ENCODE measurements around the gene BCL7C. TPM values are rescaled to one million over a fixed set of nuclear protein-coding genes. Genes with fewer than 3 reads are reported as not detected.
A peak's percentile ranks its signal among the peaks of the same experiment; 100 is the strongest.

The BCL7C gene
- polyA plus RNA-seq, 2 of the 4 experiments (the other 2 are of a cell fraction) = 10.8 to 12.9 TPM

DNA sequence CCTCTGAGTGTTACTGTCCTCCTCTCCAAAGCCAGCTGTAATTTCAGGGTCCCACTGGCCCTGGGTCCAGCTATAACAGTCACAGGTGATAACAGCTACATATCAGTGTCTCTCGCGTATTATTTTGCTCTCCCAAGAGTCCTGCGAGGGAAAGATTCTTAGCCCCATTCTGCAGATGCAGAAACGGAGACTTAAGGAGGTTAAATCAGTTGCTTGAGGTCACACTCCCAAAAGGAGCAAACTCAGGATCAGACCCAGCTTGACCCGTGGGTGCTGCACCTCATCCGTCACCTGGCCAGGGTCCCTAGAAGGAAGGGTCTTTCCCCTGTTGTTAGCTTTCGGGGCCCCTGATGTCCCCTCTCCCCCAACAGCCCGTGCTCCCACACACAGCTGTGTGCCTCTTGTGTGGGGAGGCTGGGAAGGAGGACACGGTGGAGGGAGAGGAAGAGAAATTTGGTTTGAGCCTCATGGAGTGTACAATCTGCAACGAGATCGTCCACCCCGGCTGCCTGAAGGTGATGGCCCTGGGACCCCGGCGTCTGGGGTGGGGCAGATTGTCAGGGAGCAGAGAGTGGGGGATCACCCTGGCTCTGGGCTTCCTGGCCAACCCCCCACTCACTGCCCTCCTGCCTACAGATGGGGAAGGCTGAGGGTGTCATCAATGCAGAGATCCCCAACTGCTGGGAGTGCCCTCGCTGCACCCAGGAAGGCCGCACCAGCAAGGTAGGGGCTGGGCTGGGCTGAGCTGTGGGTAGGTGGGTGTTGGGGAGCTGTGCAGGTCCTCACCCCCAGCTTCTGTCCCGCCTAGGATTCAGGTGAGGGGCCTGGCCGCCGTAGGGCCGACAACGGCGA lies 33.3 kb upstream of the BCL7C start:
- no peak for DNase-seq (ENCODE audit: low read depth in 1 of 2, low spot score in 1 of 2)

DNA sequence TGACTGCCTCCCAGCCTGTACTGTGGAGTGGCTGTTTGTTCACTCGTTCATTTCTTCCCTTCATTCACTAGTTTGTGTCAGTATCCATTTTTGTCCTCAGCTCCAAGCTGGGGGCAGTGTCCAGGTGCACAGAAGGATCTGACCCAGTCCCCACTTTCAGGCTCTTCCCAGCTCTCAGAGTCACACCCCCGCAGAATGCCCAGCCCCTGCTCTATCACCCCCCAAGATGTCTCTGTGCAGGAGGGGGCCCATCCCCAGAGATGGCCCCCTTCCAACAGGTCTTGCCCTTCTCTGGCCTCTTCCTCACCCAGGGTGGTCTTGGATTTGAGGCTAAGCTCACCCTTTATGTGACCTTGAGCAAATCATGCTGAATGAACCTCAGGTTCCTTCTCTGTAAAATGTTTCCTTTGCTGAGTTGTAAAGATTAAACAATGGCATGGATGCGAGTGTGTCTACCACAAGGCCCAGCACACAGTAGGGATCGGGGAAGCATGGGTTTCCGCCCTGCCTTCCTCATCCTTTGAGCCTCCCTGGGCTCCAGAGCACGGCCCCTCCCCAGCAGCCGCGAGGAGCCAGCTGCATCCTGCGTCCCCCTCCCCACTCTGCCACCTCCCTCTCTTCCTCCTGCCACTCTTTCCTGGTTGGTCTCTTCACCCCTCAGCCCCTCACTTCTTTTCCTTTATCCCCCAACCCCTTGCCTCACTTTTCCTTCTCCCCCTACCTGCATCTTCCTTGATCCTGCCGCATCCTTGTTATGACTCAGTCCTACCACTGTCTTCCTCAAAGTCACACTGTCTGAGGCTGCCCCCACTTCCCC lies 32.3 kb upstream of the BCL7C start:
- ChIA-PET POLR2A (no interaction called here), CTCF (interaction anchor here (1.0 to 12.2 kb wide), 5 partner anchors 9 to 81 kb away, joined by 4 to 134 read pairs (median 7); no protein-coding TSS in a partner anchor)
- FAIRE-seq = no peak
- DNase-seq (ENCODE audit: low read depth in 1 of 2, low spot score in 1 of 2) = no peak
- Histone ChIP-seq H3K4me2 (no peak overlapping the region), H3K9me3 (no peaks in the 10 kb centered on the region), H3K27ac (no peak overlapping the region), H3K4me1 (peaks cover 15% of the 10 kb centered on the region; the same call in 2 of the 3 replicates), H3K4me3 (no peak overlapping the region)
- WGBS (ENCODE audit: missing lambda C conversion rate) = 83% methylated on average over 10 of the region's 10 CpGs
- no peak for ATAC-seq
- no peak for TF ChIP-seq MYC (IDR thresholded peaks at IDR 0.05; ENCODE audit: borderline replicate concordance, low read length)
- no peak for TF ChIP-seq ZNF302 (CRISPR knock-in tag; IDR thresholded peaks at IDR 0.05)
- no peak for TF ChIP-seq ZSCAN20 (CRISPR knock-in tag; IDR thresholded peaks at IDR 0.05)
- no peak for TF ChIP-seq ZC3H11A (IDR thresholded peaks at IDR 0.05)
- TF ChIP-seq NFE2L2 (conservative IDR thresholded peaks at IDR 0.05; ENCODE audit: low read length) = no peak

More for the DNA sequence above, 33.3 kb upstream of the BCL7C start:
- POLR2A ChIA-PET = no interaction called here
- H3K4me1 ChIP-seq = peaks cover 15% of the 10 kb centered on the region; the same call in 2 of the 3 replicates
- FAIRE-seq (no peak), ATAC-seq (no peak)
- H3K27ac ChIP-seq = peak overlapping the region; percentile 37 to 66; a peak in 3 of 6 replicates
- 0 out of 3 replicates have a peak overlapping the region, but pooled peaks have one; percentile 17 for H3K4me2 ChIP-seq
- H3K4me3 ChIP-seq = no peak overlapping the region
- no peaks in the 10 kb centered on the region for H3K9me3 ChIP-seq
- 91% methylated on average over 13 of the region's 22 CpGs for WGBS (ENCODE audit: missing lambda C conversion rate)
- CTCF ChIA-PET = interaction anchor here (0.9 to 12.2 kb wide), 6 partner anchors 8 to 82 kb away, joined by 4 to 134 read pairs (median 6); no protein-coding TSS in a partner anchor
- TF ChIP-seq CEBPB (IDR thresholded peaks at IDR 0.05) (no peak), NFE2L2 (conservative IDR thresholded peaks at IDR 0.05; ENCODE audit: low read length) (no peak), SREBF2 (IDR thresholded peaks at IDR 0.05) (no peak), RCOR1 (IDR thresholded peaks at IDR 0.05; ENCODE audit: low read depth, low read length) (no peak), RNF2 (IDR thresholded peaks at IDR 0.05; ENCODE audit: borderline replicate concordance, low read depth) (no peak), EHMT2 (IDR thresholded peaks at IDR 0.05; ENCODE audit: low read depth) (no peak), EP300 (IDR thresholded peaks at IDR 0.05) (no peak)
- TF ChIP-seq, protein P1, sequence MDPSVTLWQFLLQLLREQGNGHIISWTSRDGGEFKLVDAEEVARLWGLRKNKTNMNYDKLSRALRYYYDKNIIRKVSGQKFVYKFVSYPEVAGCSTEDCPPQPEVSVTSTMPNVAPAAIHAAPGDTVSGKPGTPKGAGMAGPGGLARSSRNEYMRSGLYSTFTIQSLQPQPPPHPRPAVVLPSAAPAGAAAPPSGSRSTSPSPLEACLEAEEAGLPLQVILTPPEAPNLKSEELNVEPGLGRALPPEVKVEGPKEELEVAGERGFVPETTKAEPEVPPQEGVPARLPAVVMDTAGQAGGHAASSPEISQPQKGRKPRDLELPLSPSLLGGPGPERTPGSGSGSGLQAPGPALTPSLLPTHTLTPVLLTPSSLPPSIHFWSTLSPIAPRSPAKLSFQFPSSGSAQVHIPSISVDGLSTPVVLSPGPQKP (IDR thresholded peaks at IDR 0.05; ENCODE audit: low read depth, low read length) = no peak

DNA sequence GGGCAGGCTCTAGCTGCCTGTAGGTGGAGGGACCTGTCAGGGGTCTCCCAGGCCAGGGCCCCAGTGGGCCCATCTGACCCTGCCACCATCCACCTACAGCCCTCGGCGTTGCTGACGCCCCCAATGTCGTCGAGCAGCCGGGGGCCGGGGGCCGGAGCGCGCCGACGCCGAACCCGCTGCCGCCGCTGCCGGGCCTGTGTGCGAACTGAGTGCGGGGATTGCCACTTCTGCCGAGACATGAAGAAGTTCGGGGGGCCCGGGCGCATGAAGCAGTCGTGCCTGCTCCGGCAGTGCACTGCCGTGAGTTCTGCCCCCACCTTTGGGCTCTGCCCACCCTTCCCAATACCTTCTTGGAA lies 31.7 kb upstream of the BCL7C start:
- Histone ChIP-seq H3K4me1 (peaks cover 15% of the 10 kb centered on the region; the same call in 2 of the 3 replicates), H3K9me3 (no peaks in the 10 kb centered on the region), H3K4me2 (peak overlapping the region; percentile 97; the same call in 2 of the 3 replicates), H3K4me3 (no peak overlapping the region), H3K27ac (no peak overlapping the region)
- TF ChIP-seq CBX8 (IDR thresholded peaks at IDR 0.05) = no peak
- TF ChIP-seq, protein P2, sequence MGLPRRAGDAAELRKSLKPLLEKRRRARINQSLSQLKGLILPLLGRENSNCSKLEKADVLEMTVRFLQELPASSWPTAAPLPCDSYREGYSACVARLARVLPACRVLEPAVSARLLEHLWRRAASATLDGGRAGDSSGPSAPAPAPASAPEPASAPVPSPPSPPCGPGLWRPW (IDR thresholded peaks at IDR 0.05) = no peak
- TF ChIP-seq TP53 (CRISPR knock-in tag; IDR thresholded peaks at IDR 0.05) = no peak
- no peak for TF ChIP-seq CHD4 (IDR thresholded peaks at IDR 0.05; ENCODE audit: borderline replicate concordance)
- TF ChIP-seq RFX5 (IDR thresholded peaks at IDR 0.05) = no peak
- TF ChIP-seq, protein P3, sequence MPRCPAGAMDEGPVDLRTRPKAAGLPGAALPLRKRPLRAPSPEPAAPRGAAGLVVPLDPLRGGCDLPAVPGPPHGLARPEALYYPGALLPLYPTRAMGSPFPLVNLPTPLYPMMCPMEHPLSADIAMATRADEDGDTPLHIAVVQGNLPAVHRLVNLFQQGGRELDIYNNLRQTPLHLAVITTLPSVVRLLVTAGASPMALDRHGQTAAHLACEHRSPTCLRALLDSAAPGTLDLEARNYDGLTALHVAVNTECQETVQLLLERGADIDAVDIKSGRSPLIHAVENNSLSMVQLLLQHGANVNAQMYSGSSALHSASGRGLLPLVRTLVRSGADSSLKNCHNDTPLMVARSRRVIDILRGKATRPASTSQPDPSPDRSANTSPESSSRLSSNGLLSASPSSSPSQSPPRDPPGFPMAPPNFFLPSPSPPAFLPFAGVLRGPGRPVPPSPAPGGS (IDR thresholded peaks at IDR 0.05) = no peak
- TF ChIP-seq HDAC2 (IDR thresholded peaks at IDR 0.05) = no peak
- no peak for TF ChIP-seq POLR2AphosphoS2 (conservative IDR thresholded peaks at IDR 0.05; ENCODE audit: low read length)
- no peak for TF ChIP-seq HOXA7 (CRISPR knock-in tag; IDR thresholded peaks at IDR 0.05)
- no peak for TF ChIP-seq RAD21 (conservative IDR thresholded peaks at IDR 0.05 in 1 of 2, IDR thresholded peaks at IDR 0.05 in 1 of 2)
- TF ChIP-seq, protein P4, sequence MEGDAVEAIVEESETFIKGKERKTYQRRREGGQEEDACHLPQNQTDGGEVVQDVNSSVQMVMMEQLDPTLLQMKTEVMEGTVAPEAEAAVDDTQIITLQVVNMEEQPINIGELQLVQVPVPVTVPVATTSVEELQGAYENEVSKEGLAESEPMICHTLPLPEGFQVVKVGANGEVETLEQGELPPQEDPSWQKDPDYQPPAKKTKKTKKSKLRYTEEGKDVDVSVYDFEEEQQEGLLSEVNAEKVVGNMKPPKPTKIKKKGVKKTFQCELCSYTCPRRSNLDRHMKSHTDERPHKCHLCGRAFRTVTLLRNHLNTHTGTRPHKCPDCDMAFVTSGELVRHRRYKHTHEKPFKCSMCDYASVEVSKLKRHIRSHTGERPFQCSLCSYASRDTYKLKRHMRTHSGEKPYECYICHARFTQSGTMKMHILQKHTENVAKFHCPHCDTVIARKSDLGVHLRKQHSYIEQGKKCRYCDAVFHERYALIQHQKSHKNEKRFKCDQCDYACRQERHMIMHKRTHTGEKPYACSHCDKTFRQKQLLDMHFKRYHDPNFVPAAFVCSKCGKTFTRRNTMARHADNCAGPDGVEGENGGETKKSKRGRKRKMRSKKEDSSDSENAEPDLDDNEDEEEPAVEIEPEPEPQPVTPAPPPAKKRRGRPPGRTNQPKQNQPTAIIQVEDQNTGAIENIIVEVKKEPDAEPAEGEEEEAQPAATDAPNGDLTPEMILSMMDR (IDR thresholded peaks at IDR 0.05) = no peak
- TF ChIP-seq, protein P5, sequence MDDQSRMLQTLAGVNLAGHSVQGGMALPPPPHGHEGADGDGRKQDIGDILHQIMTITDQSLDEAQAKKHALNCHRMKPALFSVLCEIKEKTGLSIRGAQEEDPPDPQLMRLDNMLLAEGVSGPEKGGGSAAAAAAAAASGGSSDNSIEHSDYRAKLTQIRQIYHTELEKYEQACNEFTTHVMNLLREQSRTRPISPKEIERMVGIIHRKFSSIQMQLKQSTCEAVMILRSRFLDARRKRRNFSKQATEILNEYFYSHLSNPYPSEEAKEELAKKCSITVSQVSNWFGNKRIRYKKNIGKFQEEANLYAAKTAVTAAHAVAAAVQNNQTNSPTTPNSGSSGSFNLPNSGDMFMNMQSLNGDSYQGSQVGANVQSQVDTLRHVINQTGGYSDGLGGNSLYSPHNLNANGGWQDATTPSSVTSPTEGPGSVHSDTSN (IDR thresholded peaks at IDR 0.05) = no peak
- TF ChIP-seq, protein P6, sequence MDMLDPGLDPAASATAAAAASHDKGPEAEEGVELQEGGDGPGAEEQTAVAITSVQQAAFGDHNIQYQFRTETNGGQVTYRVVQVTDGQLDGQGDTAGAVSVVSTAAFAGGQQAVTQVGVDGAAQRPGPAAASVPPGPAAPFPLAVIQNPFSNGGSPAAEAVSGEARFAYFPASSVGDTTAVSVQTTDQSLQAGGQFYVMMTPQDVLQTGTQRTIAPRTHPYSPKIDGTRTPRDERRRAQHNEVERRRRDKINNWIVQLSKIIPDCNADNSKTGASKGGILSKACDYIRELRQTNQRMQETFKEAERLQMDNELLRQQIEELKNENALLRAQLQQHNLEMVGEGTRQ (IDR thresholded peaks at IDR 0.05) = no peak
- DNase-seq (ENCODE audit: low read depth in 1 of 2, low spot score in 1 of 2) = no peak
- WGBS (ENCODE audit: missing lambda C conversion rate) = 94% methylated on average over 26 of the region's 26 CpGs
- CTCF ChIA-PET = interaction anchor here (1.9 to 12.2 kb wide), 4 partner anchors 9 to 28 kb away, joined by 6 to 134 read pairs (median 8); no protein-coding TSS in a partner anchor
- POLR2A ChIA-PET = no interaction called here
- ATAC-seq = no peak
- no peak for FAIRE-seq

Measured in A549 (cell line).